ENCODE data around the gene LSM14A.

DNA sequence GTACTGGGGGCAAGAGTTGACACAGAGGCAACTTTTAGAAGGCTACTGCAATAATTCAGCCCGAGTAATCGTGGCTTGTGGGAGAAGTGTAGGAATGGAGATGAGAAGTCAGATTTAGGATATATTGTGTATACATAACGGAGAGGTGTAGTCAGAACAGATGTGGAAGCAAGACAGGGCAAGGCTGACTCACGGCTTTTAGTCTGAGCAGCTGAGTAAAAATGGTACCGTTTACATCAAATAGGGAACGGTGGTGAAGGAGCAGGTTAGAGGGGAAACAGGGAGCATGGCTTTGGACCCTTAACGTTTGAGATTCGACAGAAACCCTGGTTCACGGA lies 796 bp upstream of the LSM14A start:
- TF ChIP-seq SIN3A (conservative IDR thresholded peaks at IDR 0.05 in 1 of 2, IDR thresholded peaks at IDR 0.05 in 1 of 2; ENCODE audit: low read depth in 1 of 2, low read length in 2 of 2) (no peak), POLR2A (IDR thresholded peaks at IDR 0.05; ENCODE audit: control extremely low read depth in 1 of 2, low read depth in 2 of 2, low read length in 2 of 2) (no peak), GABPA (IDR thresholded peaks at IDR 0.05; ENCODE audit: borderline replicate concordance, insufficient read depth, low read length) (no peak), SP1 (IDR thresholded peaks at IDR 0.05; ENCODE audit: low read depth, low read length) (no peak), SUZ12 (IDR thresholded peaks at IDR 0.05; ENCODE audit: low read length) (no peak), RAD21 (IDR thresholded peaks at IDR 0.05 in 1 of 2, conservative IDR thresholded peaks at IDR 0.05 in 1 of 2; ENCODE audit: low read depth in 2 of 2, low read length in 2 of 2) (no peak), TEAD4 (IDR thresholded peaks at IDR 0.05; ENCODE audit: low read depth, low read length) (no peak)
- TF ChIP-seq, protein P1, sequence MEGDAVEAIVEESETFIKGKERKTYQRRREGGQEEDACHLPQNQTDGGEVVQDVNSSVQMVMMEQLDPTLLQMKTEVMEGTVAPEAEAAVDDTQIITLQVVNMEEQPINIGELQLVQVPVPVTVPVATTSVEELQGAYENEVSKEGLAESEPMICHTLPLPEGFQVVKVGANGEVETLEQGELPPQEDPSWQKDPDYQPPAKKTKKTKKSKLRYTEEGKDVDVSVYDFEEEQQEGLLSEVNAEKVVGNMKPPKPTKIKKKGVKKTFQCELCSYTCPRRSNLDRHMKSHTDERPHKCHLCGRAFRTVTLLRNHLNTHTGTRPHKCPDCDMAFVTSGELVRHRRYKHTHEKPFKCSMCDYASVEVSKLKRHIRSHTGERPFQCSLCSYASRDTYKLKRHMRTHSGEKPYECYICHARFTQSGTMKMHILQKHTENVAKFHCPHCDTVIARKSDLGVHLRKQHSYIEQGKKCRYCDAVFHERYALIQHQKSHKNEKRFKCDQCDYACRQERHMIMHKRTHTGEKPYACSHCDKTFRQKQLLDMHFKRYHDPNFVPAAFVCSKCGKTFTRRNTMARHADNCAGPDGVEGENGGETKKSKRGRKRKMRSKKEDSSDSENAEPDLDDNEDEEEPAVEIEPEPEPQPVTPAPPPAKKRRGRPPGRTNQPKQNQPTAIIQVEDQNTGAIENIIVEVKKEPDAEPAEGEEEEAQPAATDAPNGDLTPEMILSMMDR (IDR thresholded peaks at IDR 0.05; ENCODE audit: control extremely low read depth in 1 of 3, insufficient read depth in 1 of 3, low read depth in 1 of 3, low read length in 3 of 3) = no peak
- TF ChIP-seq, protein P2, sequence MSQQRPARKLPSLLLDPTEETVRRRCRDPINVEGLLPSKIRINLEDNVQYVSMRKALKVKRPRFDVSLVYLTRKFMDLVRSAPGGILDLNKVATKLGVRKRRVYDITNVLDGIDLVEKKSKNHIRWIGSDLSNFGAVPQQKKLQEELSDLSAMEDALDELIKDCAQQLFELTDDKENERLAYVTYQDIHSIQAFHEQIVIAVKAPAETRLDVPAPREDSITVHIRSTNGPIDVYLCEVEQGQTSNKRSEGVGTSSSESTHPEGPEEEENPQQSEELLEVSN (IDR thresholded peaks at IDR 0.05) = no peak
